Stimulated activated CD4-positive, alpha-beta T cell treated with anti-CD3 and anti-CD28 coated beads, Interleukin-12 subunit alpha, Interleukin-12 subunit beta, amount 100 ng/mL, for 48 hours (primary cell): Measurements from ENCODE around the gene H2BW1.
"Not testable (repeated sequence)": the region's sequence is repeated elsewhere in the genome, so short reads cannot be mapped to it uniquely, and the experiment has no call there.

Experiments
- DNase-seq, 3 donors: peaks; one replicate each; pipeline ENCODE4 v3.0.0-alpha.2; 2020; ENCODE audit warnings: low read depth in 2 of 3, low spot score in 1 of 3

H2BW1 gene

DNA sequence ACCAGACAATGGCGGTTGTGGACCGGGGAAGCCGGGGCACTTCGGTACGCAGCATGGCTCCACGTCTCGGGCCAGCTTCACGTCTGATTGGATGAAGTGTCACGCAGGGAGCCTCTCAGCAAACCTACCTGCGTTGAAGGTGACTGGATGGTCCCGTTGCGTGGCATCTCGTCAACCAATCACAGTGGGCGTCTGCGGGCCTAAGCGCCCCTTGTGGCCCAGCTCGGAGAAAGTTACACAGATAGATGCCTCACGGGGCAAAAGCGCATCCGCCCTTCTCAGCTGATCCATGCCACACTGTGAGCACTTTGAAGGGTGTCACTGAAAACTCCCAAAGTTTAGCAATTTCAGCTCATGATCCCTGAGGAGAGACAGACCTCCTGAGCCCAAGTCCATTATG is at the start of gene H2BW1:
Gene H2BW1 (minus strand): TSS at position 103 of the 400 bp plus-strand sequence. CDS start 132 bp downstream, outside the sequence.
- no peak for DNase-seq

DNA sequence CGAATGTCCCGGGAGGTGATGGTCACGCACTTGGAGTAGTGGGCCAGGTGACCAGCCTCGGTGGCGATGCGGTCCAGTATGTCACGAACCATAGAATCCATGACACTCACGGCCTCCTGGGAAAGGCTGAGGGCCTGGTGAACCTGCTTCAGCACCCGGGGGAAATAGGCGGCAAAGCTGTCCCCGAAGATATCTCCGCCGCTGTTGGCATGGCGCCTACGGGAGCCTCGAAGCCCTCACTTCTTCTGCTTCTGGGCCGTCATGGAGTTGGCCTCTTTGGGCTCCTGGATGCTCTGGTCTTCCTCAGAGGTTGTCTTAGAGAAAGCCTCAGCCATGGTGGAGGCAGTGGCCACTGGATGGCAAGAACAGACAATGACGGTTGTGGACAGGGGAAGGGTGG is 49.1 kb upstream of the H2BW1 start:
- DNase-seq: not testable (repeated sequence)

DNA sequence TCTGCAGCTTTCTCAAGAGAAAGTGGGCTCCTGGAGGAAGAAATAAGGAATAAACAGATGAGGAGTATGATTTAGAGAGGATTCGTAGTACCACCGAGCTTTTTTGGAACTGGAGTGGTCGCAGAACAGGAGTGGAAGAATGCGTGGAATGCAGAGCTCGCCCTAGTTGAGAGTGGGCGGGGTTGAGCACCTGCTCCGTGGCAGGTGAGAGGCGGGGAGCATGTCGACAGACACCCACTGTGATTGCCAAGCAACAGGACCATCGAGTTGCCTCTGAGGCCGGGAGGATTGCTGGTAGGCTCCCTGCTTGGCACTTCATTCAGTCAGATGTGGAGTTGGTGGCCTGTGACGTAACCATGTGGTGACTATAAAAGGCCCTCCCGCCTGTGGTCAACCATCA is 41.4 kb upstream of the H2BW1 start:
- not testable (repeated sequence) for DNase-seq

DNA sequence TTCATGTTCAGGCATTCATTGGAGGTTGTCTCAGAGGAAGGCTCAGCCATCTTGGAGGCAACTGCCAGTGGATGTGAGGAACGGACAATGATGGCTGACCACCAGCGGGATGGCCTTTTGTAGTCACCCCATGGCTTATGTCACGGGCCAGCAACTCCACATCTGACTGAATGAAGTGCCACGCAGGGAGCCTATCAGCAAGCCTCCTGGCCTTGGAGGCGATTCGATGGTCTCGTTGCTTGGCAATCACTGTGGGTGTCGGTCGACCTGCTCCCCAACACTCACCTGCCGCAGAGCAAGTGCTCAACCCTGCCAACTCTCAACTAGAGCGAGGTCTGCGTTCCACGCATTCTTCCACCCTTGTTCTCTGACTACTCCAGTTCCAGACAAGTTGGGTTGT is 33.7 kb upstream of the H2BW1 start:
- DNase-seq: no peak

- DNase-seq: no peak
These were observed 32.1 kb upstream of the H2BW1 start for GRCh38 chrX:104045642-104046041.

GRCh38 chrX:104041003-104041402 is 27.5 kb upstream of the H2BW1 start:
- DNase-seq: no peak

GRCh38 chrX:104039689-104040505 is 26.4 kb upstream of the H2BW1 start, which contains the start of gene H2BW2:
Gene H2BW2 (plus strand): TSS chrX:104039956. CDS start chrX:104039995, 39 bp downstream.
- no peak for DNase-seq

DNA sequence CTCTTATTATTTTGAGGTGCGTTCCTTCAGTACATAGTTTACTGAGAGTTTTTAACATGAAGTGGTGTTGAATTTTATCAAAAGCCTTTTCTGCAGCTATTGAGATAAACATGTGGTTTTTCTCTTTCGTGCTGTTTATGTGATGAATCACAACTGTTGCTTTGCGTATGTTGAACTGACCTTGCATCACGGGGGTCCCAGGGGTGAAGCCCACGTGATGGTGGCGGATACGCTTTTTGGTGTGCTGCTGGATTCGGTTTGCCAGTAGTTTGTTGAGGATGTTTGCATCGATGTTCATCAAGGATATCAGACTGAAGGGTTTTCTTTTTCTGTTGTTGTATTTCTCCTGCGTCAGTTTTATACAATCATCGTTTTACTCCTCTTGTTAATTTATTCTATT is 4.6 kb upstream of the H2BW1 start:
- no peak for DNase-seq

DNA sequence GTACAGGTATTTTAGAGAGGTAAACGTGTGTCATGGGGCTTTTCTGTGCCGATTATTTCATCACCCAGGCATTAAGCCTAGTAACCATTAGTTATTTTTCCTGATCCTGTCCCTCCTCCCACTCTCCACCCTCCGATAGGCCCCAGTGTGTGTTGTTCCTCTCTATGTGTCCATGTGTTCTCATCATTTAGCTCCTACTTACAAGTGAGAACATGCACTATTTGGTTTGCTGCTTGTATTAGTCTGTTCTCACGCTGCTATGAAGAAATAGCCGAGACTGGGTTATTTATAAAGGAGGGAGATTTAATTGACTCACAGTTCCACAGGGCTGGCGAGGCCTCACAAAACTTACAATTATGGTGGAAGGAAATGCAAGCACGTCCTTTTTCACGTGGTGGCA is 2.1 kb upstream of the H2BW1 start:
- not testable (repeated sequence) for DNase-seq

- DNase-seq: no peak
These were observed 350 bp downstream of the H2BW1 start for GRCh38 chrX:104013158-104013557.

DNA sequence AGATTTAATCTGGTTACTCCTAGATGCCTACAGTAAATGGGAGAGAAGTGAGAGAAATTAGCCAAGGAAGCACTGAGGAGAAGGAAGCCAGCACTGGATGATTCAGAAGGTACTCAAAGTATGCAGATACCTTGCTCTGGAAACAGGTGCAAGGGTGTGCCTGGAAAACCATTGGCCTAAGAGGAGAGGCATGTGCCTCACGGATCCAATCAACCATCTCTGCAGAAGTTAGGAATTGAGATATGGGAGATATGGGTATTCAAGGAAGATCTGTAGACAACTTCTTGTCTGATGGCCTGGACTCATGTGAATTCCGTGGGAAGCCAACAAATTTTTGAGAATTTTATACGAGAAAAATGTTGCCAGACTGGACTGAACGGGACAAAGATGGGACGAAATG is 4.7 kb downstream of the H2BW1 start:
- no peak for DNase-seq

GRCh38 chrX:103999234-103999633 is 14.3 kb downstream of the H2BW1 start:
- DNase-seq: no peak

DNA sequence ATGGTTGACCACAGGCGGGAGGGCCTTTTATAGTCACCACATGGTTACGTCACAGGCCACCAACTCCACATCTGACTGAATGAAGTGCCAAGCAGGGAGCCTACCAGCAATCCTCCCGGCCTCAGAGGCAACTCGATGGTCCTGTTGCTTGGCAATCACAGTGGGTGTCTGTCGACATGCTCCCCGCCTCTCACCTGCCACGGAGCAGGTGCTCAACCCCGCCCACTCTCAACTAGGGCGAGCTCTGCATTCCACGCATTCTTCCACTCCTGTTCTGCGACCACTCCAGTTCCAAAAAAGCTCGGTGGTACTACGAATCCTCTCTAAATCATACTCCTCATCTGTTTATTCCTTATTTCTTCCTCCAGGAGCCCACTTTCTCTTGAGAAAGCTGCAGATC is 30.0 kb downstream of the H2BW1 start:
- DNase-seq: not testable (repeated sequence)

DNA sequence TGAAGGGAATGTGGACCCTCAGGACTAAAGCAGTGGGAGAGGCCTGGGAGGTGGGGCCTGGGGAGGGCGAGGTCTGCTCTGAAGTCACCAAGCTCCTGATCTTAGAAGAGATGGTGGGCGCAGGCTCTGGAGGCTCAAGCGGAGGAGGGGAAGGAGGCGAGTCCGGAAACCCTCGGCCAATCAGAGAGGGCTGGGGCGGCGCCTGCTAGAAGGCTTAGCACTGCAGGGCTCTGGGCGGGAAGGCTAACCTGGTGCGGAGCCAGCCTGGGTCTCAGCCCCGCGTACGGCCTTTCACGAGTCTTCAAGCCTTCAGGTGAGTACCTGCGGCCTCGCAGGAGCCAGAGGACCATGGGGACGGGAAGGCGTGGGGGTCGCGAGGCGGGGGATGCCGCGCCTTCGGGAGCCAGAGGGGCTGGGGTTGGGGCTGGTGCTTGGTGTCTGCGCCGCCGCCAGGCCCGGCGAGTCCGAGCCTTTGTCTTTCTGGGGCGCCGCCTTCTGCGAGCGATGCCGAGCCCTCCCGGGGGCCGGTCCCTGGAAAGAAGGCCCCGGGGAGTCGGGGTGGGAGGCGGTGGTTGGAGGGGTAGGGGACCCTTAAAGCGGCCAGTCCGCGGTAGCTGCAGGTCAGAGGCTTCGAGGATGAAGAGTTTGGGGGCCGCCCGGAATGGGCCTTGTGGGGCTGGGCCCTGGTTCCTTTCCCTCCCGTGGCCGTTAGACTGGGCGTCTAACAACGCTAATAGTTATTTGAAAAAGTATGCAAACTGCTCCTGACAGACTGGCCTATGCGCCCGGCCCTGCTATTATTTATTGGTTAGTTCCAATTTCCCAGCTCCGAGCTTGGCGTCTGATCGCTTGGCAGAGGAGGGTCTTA is 50.9 kb downstream of the H2BW1 start, which contains the start of gene TMSB15B:
Gene TMSB15B (plus strand): TSS at position 217 of the 868 bp plus-strand sequence.
- DNase-seq: not testable (repeated sequence)
